Neural crest cell (in vitro differentiated cells): ENCODE data around the gene TRIM67. TPM values are rescaled to one million over a fixed set of nuclear protein-coding genes. Genes with fewer than 3 reads are reported as not detected.

Experiments used
- DNase-seq: peaks from one replicate; pipeline ENCODE4 v3.0.0; 2021; ENCODE audit warnings: low read depth, mixed read lengths, low spot score
- H3K27ac Mint-ChIP-seq: one replicate; pipeline ENCODE4 v1.8.0; 2021; ENCODE audit warnings: mild to moderate bottlenecking, mixed read lengths; ENCODE audit not compliant: unreplicated experiment
- H3K27me3 Mint-ChIP-seq: 2 replicates; pipeline ENCODE4 v1.8.0; 2021; ENCODE audit warnings: low read depth, mild to moderate bottlenecking, mixed read lengths
- H3K36me3 Mint-ChIP-seq: 2 replicates; pipeline ENCODE4 v1.8.0; 2021; ENCODE audit warnings: low read depth, mild to moderate bottlenecking, mixed read lengths
- H3K4me1 Mint-ChIP-seq: 2 replicates; pipeline ENCODE4 v1.8.0; 2021; ENCODE audit warnings: mixed read lengths
- H3K4me3 Mint-ChIP-seq: one replicate; pipeline ENCODE4 v1.8.0; 2021; ENCODE audit warnings: mild to moderate bottlenecking, mixed read lengths
- H3K9me3 Mint-ChIP-seq: 2 replicates; pipeline ENCODE4 v1.8.0; 2021; ENCODE audit warnings: mixed read lengths
- CTCF ChIP-seq: fragments of 200-600 bp; sonication (generic); conservative IDR thresholded peaks from 2 replicates; pipeline ENCODE4 v1.5.0; 2021; ENCODE audit warnings: antibody characterized with exemption, mild to moderate bottlenecking
- total RNA-seq: library from RNA; stranded (reverse); gene quantifications from 2 replicates; pipeline ENCODE4 v1.2.1, GENCODE V29; 2021

Gene TRIM67
- total RNA-seq, 1 donor from 2014 or later, result 1.9 TPM

DNA sequence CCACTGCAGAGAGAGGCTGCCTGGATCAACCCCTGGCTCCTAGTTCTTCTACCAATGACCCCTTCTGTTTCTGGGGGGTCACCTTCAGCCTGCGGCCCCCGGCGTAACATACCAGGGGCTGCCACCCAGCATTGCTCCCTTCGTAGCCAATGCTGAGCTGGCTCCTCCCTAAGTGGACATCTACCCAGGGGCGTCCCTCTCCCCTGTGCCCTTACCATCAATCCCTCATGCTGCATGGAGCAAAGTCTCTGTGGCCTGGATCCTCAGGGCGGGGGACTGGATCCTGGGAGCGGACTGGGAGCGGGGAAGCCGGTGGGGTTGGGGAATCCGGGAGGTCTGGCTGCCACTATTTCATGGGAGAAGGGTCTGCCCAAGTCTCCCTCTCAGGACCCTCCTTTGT, 28.6 kb downstream of the TRIM67 start:
- Mint-ChIP-seq H3K4me1 (peaks cover 4% of the 10 kb centered on the region), H3K4me3 (no peak overlapping the region), H3K27me3 (peaks cover 28% of the 10 kb centered on the region), H3K36me3 (no peaks in the 10 kb centered on the region), H3K9me3 (peaks cover 10% of the 10 kb centered on the region), H3K27ac (no peak overlapping the region)
- DNase-seq, result no peak
- no peak for TF ChIP-seq CTCF

- no peak overlapping the region for H3K27ac Mint-ChIP-seq
- no peaks in the 10 kb centered on the region for H3K4me1 Mint-ChIP-seq
- H3K9me3 Mint-ChIP-seq, result peaks cover 10% of the 10 kb centered on the region
- no peak for DNase-seq
- H3K4me3 Mint-ChIP-seq, result no peak overlapping the region
- no peak for TF ChIP-seq CTCF
- peaks cover 27% of the 10 kb centered on the region for H3K27me3 Mint-ChIP-seq
- no peaks in the 10 kb centered on the region for H3K36me3 Mint-ChIP-seq
Observed at GRCh38 chr1:231192620-231193163, 30.8 kb downstream of the TRIM67 start.

- peaks cover 23% of the 10 kb centered on the region for H3K27me3 Mint-ChIP-seq
- H3K4me3 Mint-ChIP-seq, result no peak overlapping the region
- H3K27ac Mint-ChIP-seq, result no peak overlapping the region
- H3K4me1 Mint-ChIP-seq, result no peaks in the 10 kb centered on the region
- TF ChIP-seq CTCF, result no peak
- no peak for DNase-seq
- H3K9me3 Mint-ChIP-seq, result peaks cover 8% of the 10 kb centered on the region
- H3K36me3 Mint-ChIP-seq, result no peaks in the 10 kb centered on the region
Observed at GRCh38 chr1:231193710-231194340, 32.0 kb downstream of the TRIM67 start.

DNA sequence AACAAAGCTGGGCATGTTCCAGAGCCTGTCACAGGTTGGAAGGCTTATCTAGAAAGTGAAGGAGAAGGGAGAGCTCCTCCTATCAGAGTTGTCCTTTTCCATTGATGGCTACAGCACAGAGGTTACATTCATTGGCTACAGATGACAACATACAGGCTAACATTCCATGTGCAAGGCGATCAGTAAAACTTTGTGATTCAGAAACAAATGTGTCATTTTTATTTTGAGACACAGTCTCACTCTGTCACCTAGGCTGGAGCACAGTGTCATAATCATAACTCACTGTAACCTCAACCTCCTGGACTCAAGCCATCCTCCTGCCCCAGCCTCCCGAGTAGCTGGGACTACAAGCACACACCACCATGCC, 32.6 kb downstream of the TRIM67 start:
- TF ChIP-seq CTCF, result no peak
- Mint-ChIP-seq H3K36me3 (no peaks in the 10 kb centered on the region), H3K9me3 (peaks cover 3% of the 10 kb centered on the region), H3K4me1 (no peaks in the 10 kb centered on the region), H3K27ac (no peak overlapping the region), H3K27me3 (peaks cover 20% of the 10 kb centered on the region), H3K4me3 (no peak overlapping the region)
- no peak for DNase-seq

- no peaks in the 10 kb centered on the region for H3K36me3 Mint-ChIP-seq
- H3K9me3 Mint-ChIP-seq, result peaks cover under 1% of the 10 kb centered on the region
- DNase-seq, result no peak
- H3K27me3 Mint-ChIP-seq, result peaks cover 18% of the 10 kb centered on the region
- H3K4me3 Mint-ChIP-seq, result no peak overlapping the region
- no peak overlapping the region for H3K27ac Mint-ChIP-seq
- no peak for TF ChIP-seq CTCF
- H3K4me1 Mint-ChIP-seq, result no peaks in the 10 kb centered on the region
Observed at GRCh38 chr1:231194843-231195516, 33.1 kb downstream of the TRIM67 start.
